Measurements from ENCODE around the gene COL17A1.

DNA sequence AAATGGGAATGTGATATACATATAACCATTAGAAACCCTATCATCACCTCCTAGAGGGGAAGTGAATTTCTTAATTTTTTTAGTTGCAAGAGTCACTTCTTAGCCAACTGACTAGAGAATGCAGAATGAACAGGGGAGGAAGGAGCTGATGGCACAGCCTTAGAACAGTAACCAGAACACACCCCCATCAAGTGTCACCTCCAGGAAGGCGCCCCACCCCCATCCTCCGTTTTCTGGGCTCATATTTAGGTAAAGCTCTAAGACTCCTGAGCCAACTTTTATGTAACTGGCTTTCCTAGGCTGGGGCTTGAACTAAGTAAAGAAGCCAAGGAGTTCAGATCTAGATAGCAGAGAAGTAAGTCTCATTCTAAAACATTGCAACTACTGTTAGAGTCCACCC is 54.0 kb downstream of the COL17A1 start:
- TF ChIP-seq EP300 (IDR thresholded peaks at IDR 0.05; ENCODE audit: low read depth) (no peak), POLR2A (IDR thresholded peaks at IDR 0.05) (no peak), POLR2AphosphoS5 (IDR thresholded peaks at IDR 0.05) (no peak)

All from transverse colon (tissue), 3 donors.